HEK293 (cell line): ENCODE data around the gene MACROH2A1.

Experiments used
- KLF9 ChIP-seq: fragments of 450-650 bp; formaldehyde crosslinking; IDR thresholded peaks from 2 replicates; pipeline ENCODE4 v1.5.1; 2016; ENCODE audit warnings: missing biosample characterization, missing genetic modification characterization, low read depth
- ZNF146 ChIP-seq: fragments of 450-650 bp; formaldehyde crosslinking; IDR thresholded peaks from 2 replicates; pipeline ENCODE4 v1.5.1; 2016; ENCODE audit warnings: missing biosample characterization, missing genetic modification characterization
- ZNF514 ChIP-seq: fragments of 450-650 bp; formaldehyde crosslinking; IDR thresholded peaks from 2 replicates; pipeline ENCODE4 v1.5.1; 2016; ENCODE audit warnings: missing biosample characterization, missing genetic modification characterization
- TF ChIP-seq, protein P1 (sequence below): fragments of 450-650 bp; formaldehyde crosslinking; IDR thresholded peaks from 2 replicates; pipeline ENCODE4 v1.5.1; 2016; ENCODE audit warnings: missing biosample characterization, missing genetic modification characterization
- TF ChIP-seq, protein P2 (sequence below): sonication (generic); formaldehyde crosslinking; IDR thresholded peaks from 2 replicates; pipeline ENCODE4 v1.8.1; 2022; ENCODE audit warnings: mild to moderate bottlenecking, moderate library complexity, missing genetic modification reagents

DNA sequence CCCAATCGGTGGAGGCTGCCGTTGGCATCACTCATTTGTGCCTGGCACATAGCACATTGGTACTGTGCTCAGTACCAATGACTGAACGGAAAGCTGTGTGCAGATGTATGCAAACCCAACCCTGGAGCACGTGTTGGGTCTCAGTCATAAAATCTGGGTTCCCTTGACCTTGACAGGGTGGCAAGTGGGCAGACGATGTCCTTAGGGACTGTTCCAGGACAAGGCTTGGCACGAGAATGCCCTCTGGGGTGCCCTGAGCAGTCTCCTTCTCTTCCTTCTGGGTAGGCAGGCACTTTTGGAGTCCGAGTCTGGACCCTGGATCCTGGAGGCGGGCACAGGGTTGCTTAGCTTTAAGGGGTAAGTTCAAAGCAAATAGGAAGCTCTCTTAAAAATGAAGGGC, 75.8 kb downstream of the MACROH2A1 start:
- TF ChIP-seq KLF9 (no peak), ZNF514 (tag by site-specific recombination) (no peak), ZNF146 (no peak)
- TF ChIP-seq, protein P1, sequence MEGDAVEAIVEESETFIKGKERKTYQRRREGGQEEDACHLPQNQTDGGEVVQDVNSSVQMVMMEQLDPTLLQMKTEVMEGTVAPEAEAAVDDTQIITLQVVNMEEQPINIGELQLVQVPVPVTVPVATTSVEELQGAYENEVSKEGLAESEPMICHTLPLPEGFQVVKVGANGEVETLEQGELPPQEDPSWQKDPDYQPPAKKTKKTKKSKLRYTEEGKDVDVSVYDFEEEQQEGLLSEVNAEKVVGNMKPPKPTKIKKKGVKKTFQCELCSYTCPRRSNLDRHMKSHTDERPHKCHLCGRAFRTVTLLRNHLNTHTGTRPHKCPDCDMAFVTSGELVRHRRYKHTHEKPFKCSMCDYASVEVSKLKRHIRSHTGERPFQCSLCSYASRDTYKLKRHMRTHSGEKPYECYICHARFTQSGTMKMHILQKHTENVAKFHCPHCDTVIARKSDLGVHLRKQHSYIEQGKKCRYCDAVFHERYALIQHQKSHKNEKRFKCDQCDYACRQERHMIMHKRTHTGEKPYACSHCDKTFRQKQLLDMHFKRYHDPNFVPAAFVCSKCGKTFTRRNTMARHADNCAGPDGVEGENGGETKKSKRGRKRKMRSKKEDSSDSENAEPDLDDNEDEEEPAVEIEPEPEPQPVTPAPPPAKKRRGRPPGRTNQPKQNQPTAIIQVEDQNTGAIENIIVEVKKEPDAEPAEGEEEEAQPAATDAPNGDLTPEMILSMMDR (tag by site-specific recombination): no peak
- TF ChIP-seq, protein P2, sequence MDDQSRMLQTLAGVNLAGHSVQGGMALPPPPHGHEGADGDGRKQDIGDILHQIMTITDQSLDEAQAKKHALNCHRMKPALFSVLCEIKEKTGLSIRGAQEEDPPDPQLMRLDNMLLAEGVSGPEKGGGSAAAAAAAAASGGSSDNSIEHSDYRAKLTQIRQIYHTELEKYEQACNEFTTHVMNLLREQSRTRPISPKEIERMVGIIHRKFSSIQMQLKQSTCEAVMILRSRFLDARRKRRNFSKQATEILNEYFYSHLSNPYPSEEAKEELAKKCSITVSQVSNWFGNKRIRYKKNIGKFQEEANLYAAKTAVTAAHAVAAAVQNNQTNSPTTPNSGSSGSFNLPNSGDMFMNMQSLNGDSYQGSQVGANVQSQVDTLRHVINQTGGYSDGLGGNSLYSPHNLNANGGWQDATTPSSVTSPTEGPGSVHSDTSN (CRISPR knock-in tag): no peak
